HEK293 (cell line): ENCODE measurements around the gene ME2.

ENCODE experiments used
- CTCF ChIA-PET: fragments of 350-600 bp; formaldehyde crosslinking; extraction: SDS; loops from one replicate; lab custom pipeline; 2021; ENCODE audit warnings: antibody characterized with exemption; lab: Yijun Ruan, JAX
- POLR2A ChIA-PET: fragments of 300-600 bp; formaldehyde crosslinking; extraction: SDS; loops from one replicate; lab custom pipeline; 2020; ENCODE audit warnings: antibody characterized with exemption, inconsistent platforms; lab: Yijun Ruan, JAX
- H3K27ac ChIP-seq: fragments of 200-500 bp; sonication (Bioruptor generic); 2 replicates; pipeline ENCODE4 v1.5.1; 2014; ENCODE audit warnings: low read depth, low read length, control low read depth, inconsistent platforms; ENCODE audit errors: extremely low read depth
- H3K36me3 ChIP-seq, 2 experiments: fragments of 200-500 bp in 1 of 2; sonication (Bioruptor generic) in 1 of 2; 1 replicate in 1 of 2; 2 replicates in 1 of 2; pipeline ENCODE4 v1.5.1; 2014 to 2017; ENCODE audit warnings: inconsistent platforms in 2 of 2, low read length in 2 of 2; ENCODE audit not compliant: control insufficient read depth in 2 of 2, insufficient read depth in 1 of 2
- H3K4me1 ChIP-seq: fragments of 200-500 bp; sonication (Bioruptor generic); 2 replicates; pipeline ENCODE4 v1.5.1; 2014; ENCODE audit warnings: mild to moderate bottlenecking, low read length, inconsistent platforms; ENCODE audit not compliant: control insufficient read depth, insufficient read depth
- H3K4me3 ChIP-seq: 2 replicates; pipeline ENCODE4 v1.5.1; 2011; ENCODE audit warnings: low read depth, mild to moderate bottlenecking, control low read depth, low read length, moderate library complexity
- H3K9me3 ChIP-seq: fragments of 200-500 bp; sonication (Bioruptor generic); 2 replicates; pipeline ENCODE4 v1.5.1; 2014; ENCODE audit warnings: low read depth, low read length, inconsistent platforms; ENCODE audit not compliant: control insufficient read depth, insufficient read depth
- BCL11A ChIP-seq: fragments of 450-650 bp; formaldehyde crosslinking; IDR thresholded peaks from 2 replicates; pipeline ENCODE4 v1.5.1; 2016; ENCODE audit warnings: low read depth, missing biosample characterization, missing genetic modification characterization
- PRDM1 ChIP-seq: fragments of 450-650 bp; formaldehyde crosslinking; IDR thresholded peaks from 2 replicates; pipeline ENCODE4; 2016; ENCODE audit warnings: missing biosample characterization, missing genetic modification characterization
- SETDB1 ChIP-seq: IDR thresholded peaks from one replicate; pipeline ENCODE4 v1.6.1; 2017; ENCODE audit warnings: mild to moderate bottlenecking, low read length, moderate library complexity, mixed read lengths; ENCODE audit not compliant: insufficient read length
- WT1 ChIP-seq: fragments of 450-650 bp; formaldehyde crosslinking; IDR thresholded peaks from 2 replicates; pipeline ENCODE4 v1.5.1; 2016; ENCODE audit warnings: missing biosample characterization, missing genetic modification characterization
- ZIC2 ChIP-seq: fragments of 450-650 bp; formaldehyde crosslinking; IDR thresholded peaks from 2 replicates; pipeline ENCODE4 v1.5.1; 2016; ENCODE audit warnings: missing biosample characterization, missing genetic modification characterization
- ZNF184 ChIP-seq: fragments of 450-650 bp; IDR thresholded peaks from 2 replicates; pipeline ENCODE4 v1.5.1; 2018; ENCODE audit warnings: missing biosample characterization, mild to moderate bottlenecking, missing genetic modification characterization
- ZNF19 ChIP-seq: fragments of 450-650 bp; formaldehyde crosslinking; IDR thresholded peaks from 2 replicates; pipeline ENCODE4; 2016; ENCODE audit warnings: missing biosample characterization, missing genetic modification characterization, low read depth
- ZNF2 ChIP-seq: fragments of 450-650 bp; formaldehyde crosslinking; IDR thresholded peaks from 2 replicates; pipeline ENCODE4 v1.5.1; 2016; ENCODE audit warnings: missing biosample characterization, missing genetic modification characterization
- ZNF302 ChIP-seq: fragments of 450-650 bp; formaldehyde crosslinking; IDR thresholded peaks from 2 replicates; pipeline ENCODE4 v1.5.1; 2016; ENCODE audit warnings: missing biosample characterization, missing genetic modification characterization, low read depth
- ZNF37A ChIP-seq: fragments of 450-650 bp; IDR thresholded peaks from 2 replicates; pipeline ENCODE4 v1.5.1; 2018; ENCODE audit warnings: missing biosample characterization, missing genetic modification characterization
- ZNF394 ChIP-seq: fragments of 450-650 bp; formaldehyde crosslinking; IDR thresholded peaks from 2 replicates; pipeline ENCODE4 v1.5.1; 2016; ENCODE audit warnings: missing biosample characterization, missing genetic modification characterization, mild to moderate bottlenecking, moderate library complexity, borderline replicate concordance
- ZNF555 ChIP-seq: fragments of 450-650 bp; formaldehyde crosslinking; conservative IDR thresholded peaks from 2 replicates; pipeline ENCODE4 v1.5.1; 2017; ENCODE audit warnings: missing biosample characterization, mild to moderate bottlenecking, missing genetic modification characterization, inconsistent platforms
- ZNF561 ChIP-seq: fragments of 450-650 bp; IDR thresholded peaks from 2 replicates; pipeline ENCODE4 v1.5.1; 2018; ENCODE audit warnings: missing biosample characterization, missing genetic modification characterization, borderline replicate concordance
- ZNF585B ChIP-seq: fragments of 450-650 bp; formaldehyde crosslinking; IDR thresholded peaks from 2 replicates; pipeline ENCODE4 v1.5.1; 2016; ENCODE audit warnings: missing biosample characterization, missing genetic modification characterization
- ZNF624 ChIP-seq: fragments of 450-650 bp; formaldehyde crosslinking; IDR thresholded peaks from 2 replicates; pipeline ENCODE4 v1.5.1; 2017; ENCODE audit warnings: missing biosample characterization, missing genetic modification characterization
- ZNF658 ChIP-seq: fragments of 450-650 bp; formaldehyde crosslinking; IDR thresholded peaks from 2 replicates; pipeline ENCODE4; 2016; ENCODE audit warnings: missing biosample characterization, missing genetic modification characterization
- ZNF664 ChIP-seq: fragments of 450-650 bp; formaldehyde crosslinking; IDR thresholded peaks from 2 replicates; pipeline ENCODE4 v1.5.1; 2016; ENCODE audit warnings: missing biosample characterization, missing genetic modification characterization
- TF ChIP-seq, protein P1 (sequence below): fragments of 450-650 bp; formaldehyde crosslinking; IDR thresholded peaks from 2 replicates; pipeline ENCODE4 v1.5.1; 2016; ENCODE audit warnings: missing biosample characterization, missing genetic modification characterization, low read depth
- TF ChIP-seq, protein P2 (sequence below): fragments of 450-650 bp; formaldehyde crosslinking; optimal IDR thresholded peaks from 2 replicates; pipeline ENCODE3; 2016; ENCODE audit warnings: missing biosample characterization, mild to moderate bottlenecking, missing genetic modification characterization
- TF ChIP-seq, protein P3 (sequence below): fragments of 450-650 bp; formaldehyde crosslinking; IDR thresholded peaks from 2 replicates; pipeline ENCODE4 v1.5.1; 2016; ENCODE audit warnings: missing biosample characterization, missing genetic modification characterization
- TF ChIP-seq, protein P4 (sequence below): fragments of 450-650 bp; formaldehyde crosslinking; IDR thresholded peaks from 2 replicates; pipeline ENCODE4 v1.5.1; 2017; ENCODE audit warnings: missing biosample characterization, missing genetic modification characterization
- TF ChIP-seq, protein P5 (sequence below): fragments of 450-650 bp; formaldehyde crosslinking; IDR thresholded peaks from 2 replicates; pipeline ENCODE4; 2016; ENCODE audit warnings: missing biosample characterization, missing genetic modification characterization

ME2 gene

DNA sequence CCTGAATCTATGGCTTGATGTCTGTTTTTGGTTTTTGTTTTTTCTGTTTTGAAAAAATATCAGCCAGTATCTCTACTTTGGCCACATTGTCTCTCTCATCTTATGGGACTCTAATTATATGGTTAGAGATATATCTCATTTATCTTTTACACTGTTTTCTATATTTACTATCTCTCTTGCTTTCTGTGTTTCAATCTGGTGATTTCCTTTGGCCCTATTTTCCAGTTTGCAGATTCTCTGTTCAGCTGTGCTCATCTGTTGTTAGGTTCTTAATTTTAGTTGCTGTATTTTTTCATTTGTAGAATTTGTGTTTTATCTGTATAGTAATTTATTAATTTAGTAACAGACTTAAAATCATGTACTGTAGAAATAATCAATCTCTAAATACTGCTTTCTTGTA, 47.6 kb downstream of the ME2 start:
- TF ChIP-seq SETDB1 (peak; percentile 36), ZNF37A (tag by site-specific recombination) (no peak), WT1 (tag by site-specific recombination) (no peak), BCL11A (no peak), ZNF19 (tag by site-specific recombination) (no peak), ZNF664 (tag by site-specific recombination) (0 out of 2 replicates have a peak, but pooled peaks have one; percentile 16), ZNF394 (no peak)
- TF ChIP-seq, protein P1, sequence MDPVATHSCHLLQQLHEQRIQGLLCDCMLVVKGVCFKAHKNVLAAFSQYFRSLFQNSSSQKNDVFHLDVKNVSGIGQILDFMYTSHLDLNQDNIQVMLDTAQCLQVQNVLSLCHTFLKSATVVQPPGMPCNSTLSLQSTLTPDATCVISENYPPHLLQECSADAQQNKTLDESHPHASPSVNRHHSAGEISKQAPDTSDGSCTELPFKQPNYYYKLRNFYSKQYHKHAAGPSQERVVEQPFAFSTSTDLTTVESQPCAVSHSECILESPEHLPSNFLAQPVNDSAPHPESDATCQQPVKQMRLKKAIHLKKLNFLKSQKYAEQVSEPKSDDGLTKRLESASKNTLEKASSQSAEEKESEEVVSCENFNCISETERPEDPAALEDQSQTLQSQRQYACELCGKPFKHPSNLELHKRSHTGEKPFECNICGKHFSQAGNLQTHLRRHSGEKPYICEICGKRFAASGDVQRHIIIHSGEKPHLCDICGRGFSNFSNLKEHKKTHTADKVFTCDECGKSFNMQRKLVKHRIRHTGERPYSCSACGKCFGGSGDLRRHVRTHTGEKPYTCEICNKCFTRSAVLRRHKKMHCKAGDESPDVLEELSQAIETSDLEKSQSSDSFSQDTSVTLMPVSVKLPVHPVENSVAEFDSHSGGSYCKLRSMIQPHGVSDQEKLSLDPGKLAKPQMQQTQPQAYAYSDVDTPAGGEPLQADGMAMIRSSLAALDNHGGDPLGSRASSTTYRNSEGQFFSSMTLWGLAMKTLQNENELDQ: no peak
- H3K27ac ChIP-seq: no peak overlapping the region
- H3K9me3 ChIP-seq: no peaks in the 10 kb centered on the region
- POLR2A ChIA-PET: no interaction called here
- no peak overlapping the region for H3K4me3 ChIP-seq
- no peaks in the 10 kb centered on the region for H3K4me1 ChIP-seq
- CTCF ChIA-PET: interaction anchor here (0.7 kb wide), 1 partner anchor 385 kb away, joined by 3 read pairs; no protein-coding TSS in a partner anchor
- peaks cover 50 to 51% of the 10 kb centered on the region in 2 experiments for H3K36me3 ChIP-seq

DNA sequence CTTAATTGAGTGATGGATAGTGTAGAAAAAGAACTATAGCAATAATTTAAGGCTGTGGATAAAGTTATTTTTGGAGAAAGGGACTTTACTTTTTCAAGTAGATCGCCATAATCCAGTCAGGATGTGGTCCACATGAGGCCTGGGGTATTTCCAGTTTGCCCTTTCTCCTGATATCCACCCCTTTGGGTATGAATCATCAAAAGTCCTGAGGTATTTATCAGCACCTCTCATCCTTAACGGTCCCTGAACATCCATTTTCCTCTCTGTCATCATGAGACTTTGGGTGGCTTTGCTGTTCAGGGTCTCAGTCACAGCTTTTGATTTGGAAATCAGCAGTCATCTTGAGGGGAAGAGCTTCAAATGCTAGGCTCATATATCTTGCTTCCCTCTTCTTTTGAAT, 49.6 kb downstream of the ME2 start:
- H3K36me3 ChIP-seq: peaks cover 33 to 45% of the 10 kb centered on the region in 2 experiments
- CTCF ChIA-PET: interaction anchor here (0.6 kb wide), 1 partner anchor 1429 kb away, joined by 4 read pairs; no protein-coding TSS in a partner anchor
- TF ChIP-seq ZNF184 (tag by site-specific recombination): no peak
- no peak for TF ChIP-seq ZIC2 (tag by site-specific recombination)
- TF ChIP-seq, protein P2, sequence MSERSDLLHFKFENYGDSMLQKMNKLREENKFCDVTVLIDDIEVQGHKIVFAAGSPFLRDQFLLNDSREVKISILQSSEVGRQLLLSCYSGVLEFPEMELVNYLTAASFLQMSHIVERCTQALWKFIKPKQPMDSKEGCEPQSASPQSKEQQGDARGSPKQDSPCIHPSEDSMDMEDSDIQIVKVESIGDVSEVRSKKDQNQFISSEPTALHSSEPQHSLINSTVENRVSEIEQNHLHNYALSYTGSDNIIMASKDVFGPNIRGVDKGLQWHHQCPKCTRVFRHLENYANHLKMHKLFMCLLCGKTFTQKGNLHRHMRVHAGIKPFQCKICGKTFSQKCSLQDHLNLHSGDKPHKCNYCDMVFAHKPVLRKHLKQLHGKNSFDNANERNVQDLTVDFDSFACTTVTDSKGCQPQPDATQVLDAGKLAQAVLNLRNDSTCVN: no peak
- no peak for TF ChIP-seq ZNF302
- TF ChIP-seq, protein P3, sequence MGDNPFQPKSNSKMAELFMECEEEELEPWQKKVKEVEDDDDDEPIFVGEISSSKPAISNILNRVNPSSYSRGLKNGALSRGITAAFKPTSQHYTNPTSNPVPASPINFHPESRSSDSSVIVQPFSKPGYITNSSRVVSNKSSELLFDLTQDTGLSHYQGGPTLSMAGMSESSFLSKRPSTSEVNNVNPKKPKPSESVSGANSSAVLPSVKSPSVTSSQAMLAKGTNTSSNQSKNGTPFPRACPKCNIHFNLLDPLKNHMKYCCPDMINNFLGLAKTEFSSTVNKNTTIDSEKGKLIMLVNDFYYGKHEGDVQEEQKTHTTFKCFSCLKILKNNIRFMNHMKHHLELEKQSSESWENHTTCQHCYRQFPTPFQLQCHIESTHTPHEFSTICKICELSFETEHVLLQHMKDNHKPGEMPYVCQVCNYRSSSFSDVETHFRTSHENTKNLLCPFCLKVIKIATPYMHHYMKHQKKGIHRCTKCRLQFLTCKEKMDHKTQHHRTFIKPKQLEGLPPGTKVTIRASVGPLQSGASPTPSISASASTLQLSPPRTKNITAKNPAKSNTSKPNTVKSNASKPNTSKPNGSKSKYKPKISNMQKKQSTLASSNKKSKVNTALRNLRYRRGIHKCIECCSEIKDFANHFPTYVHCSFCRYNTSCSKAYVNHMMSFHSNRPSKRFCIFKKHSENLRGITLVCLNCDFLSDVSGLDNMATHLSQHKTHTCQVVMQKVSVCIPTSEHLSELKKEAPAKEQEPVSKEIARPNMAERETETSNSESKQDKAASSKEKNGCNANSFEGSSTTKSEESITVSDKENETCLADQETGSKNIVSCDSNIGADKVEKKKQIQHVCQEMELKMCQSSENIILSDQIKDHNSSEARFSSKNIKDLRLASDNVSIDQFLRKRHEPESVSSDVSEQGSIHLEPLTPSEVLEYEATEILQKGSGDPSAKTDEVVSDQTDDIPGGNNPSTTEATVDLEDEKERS (tag by site-specific recombination): no peak
- TF ChIP-seq ZNF658 (tag by site-specific recombination): no peak
- TF ChIP-seq PRDM1 (tag by site-specific recombination): no peak
- TF ChIP-seq, protein P4, sequence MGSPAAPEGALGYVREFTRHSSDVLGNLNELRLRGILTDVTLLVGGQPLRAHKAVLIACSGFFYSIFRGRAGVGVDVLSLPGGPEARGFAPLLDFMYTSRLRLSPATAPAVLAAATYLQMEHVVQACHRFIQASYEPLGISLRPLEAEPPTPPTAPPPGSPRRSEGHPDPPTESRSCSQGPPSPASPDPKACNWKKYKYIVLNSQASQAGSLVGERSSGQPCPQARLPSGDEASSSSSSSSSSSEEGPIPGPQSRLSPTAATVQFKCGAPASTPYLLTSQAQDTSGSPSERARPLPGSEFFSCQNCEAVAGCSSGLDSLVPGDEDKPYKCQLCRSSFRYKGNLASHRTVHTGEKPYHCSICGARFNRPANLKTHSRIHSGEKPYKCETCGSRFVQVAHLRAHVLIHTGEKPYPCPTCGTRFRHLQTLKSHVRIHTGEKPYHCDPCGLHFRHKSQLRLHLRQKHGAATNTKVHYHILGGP (tag by site-specific recombination): no peak
- TF ChIP-seq ZNF2 (tag by site-specific recombination): no peak
- no peak for TF ChIP-seq ZNF555 (tag by site-specific recombination)
- TF ChIP-seq, protein P5, sequence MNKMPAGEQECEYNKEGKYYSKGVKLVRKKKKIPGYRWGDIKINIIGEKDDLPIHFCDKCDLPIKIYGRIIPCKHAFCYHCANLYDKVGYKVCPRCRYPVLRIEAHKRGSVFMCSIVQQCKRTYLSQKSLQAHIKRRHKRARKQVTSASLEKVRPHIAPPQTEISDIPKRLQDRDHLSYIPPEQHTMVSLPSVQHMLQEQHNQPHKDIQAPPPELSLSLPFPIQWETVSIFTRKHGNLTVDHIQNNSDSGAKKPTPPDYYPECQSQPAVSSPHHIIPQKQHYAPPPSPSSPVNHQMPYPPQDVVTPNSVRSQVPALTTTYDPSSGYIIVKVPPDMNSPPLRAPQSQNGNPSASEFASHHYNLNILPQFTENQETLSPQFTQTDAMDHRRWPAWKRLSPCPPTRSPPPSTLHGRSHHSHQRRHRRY (tag by site-specific recombination): no peak
- TF ChIP-seq ZNF561 (tag by site-specific recombination): no peak
- no peak for TF ChIP-seq ZNF585B (tag by site-specific recombination)
- no peak for TF ChIP-seq ZNF624 (tag by site-specific recombination)
- TF ChIP-seq, all 188 proteins: peak for 0
- no peaks in the 10 kb centered on the region for H3K4me1 ChIP-seq
- no peak overlapping the region for H3K4me3 ChIP-seq
- H3K9me3 ChIP-seq: no peaks in the 10 kb centered on the region
- POLR2A ChIA-PET: no interaction called here
- no peak overlapping the region for H3K27ac ChIP-seq
